HEK293 (cell line): ENCODE results near the gene AMZ2.

Experiments used
- CTCF ChIA-PET: fragments of 350-600 bp; formaldehyde crosslinking; extraction: SDS; loops from one replicate; lab custom pipeline; 2021; ENCODE audit warnings: antibody characterized with exemption; lab: Yijun Ruan, JAX
- POLR2A ChIA-PET: fragments of 300-600 bp; formaldehyde crosslinking; extraction: SDS; loops from one replicate; lab custom pipeline; 2020; ENCODE audit warnings: antibody characterized with exemption, inconsistent platforms; lab: Yijun Ruan, JAX
- H3K27ac ChIP-seq: fragments of 200-500 bp; sonication (Bioruptor generic); 2 replicates; pipeline ENCODE4 v1.5.1; 2014; ENCODE audit warnings: low read depth, low read length, control low read depth, inconsistent platforms; ENCODE audit errors: extremely low read depth
- H3K36me3 ChIP-seq, 2 experiments: fragments of 200-500 bp in 1 of 2; sonication (Bioruptor generic) in 1 of 2; 1 replicate in 1 of 2; 2 replicates in 1 of 2; pipeline ENCODE4 v1.5.1; 2014 to 2017; ENCODE audit warnings: inconsistent platforms in 2 of 2, low read length in 2 of 2; ENCODE audit not compliant: control insufficient read depth in 2 of 2, insufficient read depth in 1 of 2
- H3K4me1 ChIP-seq: fragments of 200-500 bp; sonication (Bioruptor generic); 2 replicates; pipeline ENCODE4 v1.5.1; 2014; ENCODE audit warnings: mild to moderate bottlenecking, low read length, inconsistent platforms; ENCODE audit not compliant: control insufficient read depth, insufficient read depth
- H3K4me3 ChIP-seq: 2 replicates; pipeline ENCODE4 v1.5.1; 2011; ENCODE audit warnings: low read depth, mild to moderate bottlenecking, control low read depth, low read length, moderate library complexity
- H3K9me3 ChIP-seq: fragments of 200-500 bp; sonication (Bioruptor generic); 2 replicates; pipeline ENCODE4 v1.5.1; 2014; ENCODE audit warnings: low read depth, low read length, inconsistent platforms; ENCODE audit not compliant: control insufficient read depth, insufficient read depth
- GLIS1 ChIP-seq: fragments of 450-650 bp; formaldehyde crosslinking; IDR thresholded peaks from 2 replicates; pipeline ENCODE4 v1.5.1; 2016; ENCODE audit warnings: missing biosample characterization, missing genetic modification characterization
- KLF1 ChIP-seq: fragments of 450-650 bp; formaldehyde crosslinking; IDR thresholded peaks from 2 replicates; pipeline ENCODE4 v1.5.1; 2016; ENCODE audit warnings: missing biosample characterization, missing genetic modification characterization
- OVOL3 ChIP-seq: fragments of 450-650 bp; formaldehyde crosslinking; IDR thresholded peaks from 2 replicates; pipeline ENCODE4 v1.5.1; 2016; ENCODE audit warnings: missing biosample characterization, missing genetic modification characterization
- ZBTB1 ChIP-seq: fragments of 450-650 bp; formaldehyde crosslinking; IDR thresholded peaks from 2 replicates; pipeline ENCODE4 v1.5.1; 2016; ENCODE audit warnings: missing biosample characterization, missing genetic modification characterization
- ZBTB20 ChIP-seq: fragments of 450-650 bp; formaldehyde crosslinking; IDR thresholded peaks from 2 replicates; pipeline ENCODE4 v1.5.1; 2016; ENCODE audit warnings: missing biosample characterization, missing genetic modification characterization
- ZBTB8A ChIP-seq: fragments of 450-650 bp; formaldehyde crosslinking; IDR thresholded peaks from 2 replicates; pipeline ENCODE4 v1.5.1; 2016; ENCODE audit warnings: missing biosample characterization, missing genetic modification characterization
- ZFHX2 ChIP-seq: fragments of 450-650 bp; formaldehyde crosslinking; conservative IDR thresholded peaks from 2 replicates; pipeline ENCODE4 v1.5.1; 2016; ENCODE audit warnings: missing biosample characterization, missing genetic modification characterization
- ZNF16 ChIP-seq: fragments of 450-650 bp; formaldehyde crosslinking; IDR thresholded peaks from 2 replicates; pipeline ENCODE4 v1.5.1; 2016; ENCODE audit warnings: low read depth, missing biosample characterization, missing genetic modification characterization
- ZNF19 ChIP-seq: fragments of 450-650 bp; formaldehyde crosslinking; IDR thresholded peaks from 2 replicates; pipeline ENCODE4; 2016; ENCODE audit warnings: missing biosample characterization, missing genetic modification characterization, low read depth
- ZNF426 ChIP-seq: fragments of 450-650 bp; formaldehyde crosslinking; IDR thresholded peaks from 2 replicates; pipeline ENCODE4 v1.5.1; 2017; ENCODE audit warnings: missing biosample characterization, missing genetic modification characterization, mild to moderate bottlenecking, inconsistent platforms, moderate library complexity
- ZNF514 ChIP-seq: fragments of 450-650 bp; formaldehyde crosslinking; IDR thresholded peaks from 2 replicates; pipeline ENCODE4 v1.5.1; 2016; ENCODE audit warnings: missing biosample characterization, missing genetic modification characterization
- ZNF530 ChIP-seq: fragments of 450-650 bp; formaldehyde crosslinking; IDR thresholded peaks from 2 replicates; pipeline ENCODE4 v1.5.1; 2016; ENCODE audit warnings: low read depth, missing biosample characterization, missing genetic modification characterization
- ZNF660 ChIP-seq: fragments of 450-650 bp; IDR thresholded peaks from 2 replicates; pipeline ENCODE4 v1.5.1; 2018; ENCODE audit warnings: missing biosample characterization, mild to moderate bottlenecking, missing genetic modification characterization
- ZNF664 ChIP-seq: fragments of 450-650 bp; formaldehyde crosslinking; IDR thresholded peaks from 2 replicates; pipeline ENCODE4 v1.5.1; 2016; ENCODE audit warnings: missing biosample characterization, missing genetic modification characterization
- ZSCAN30 ChIP-seq: fragments of 450-650 bp; IDR thresholded peaks from 2 replicates; pipeline ENCODE4 v1.5.1; 2018; ENCODE audit warnings: missing biosample characterization, mild to moderate bottlenecking, missing genetic modification characterization, moderate library complexity
- TF ChIP-seq, protein P1 (sequence below): fragments of 450-650 bp; formaldehyde crosslinking; IDR thresholded peaks from 2 replicates; pipeline ENCODE4 v1.5.1; 2016; ENCODE audit warnings: missing biosample characterization, missing genetic modification characterization, low read depth
- TF ChIP-seq, protein P2 (sequence below): fragments of 450-650 bp; formaldehyde crosslinking; IDR thresholded peaks from 2 replicates; pipeline ENCODE4 v1.5.1; 2016; ENCODE audit warnings: missing biosample characterization, missing genetic modification characterization
- TF ChIP-seq, protein P3 (sequence below): fragments of 450-650 bp; formaldehyde crosslinking; optimal IDR thresholded peaks from 2 replicates; pipeline ENCODE3; 2016; ENCODE audit warnings: missing biosample characterization, mild to moderate bottlenecking, missing genetic modification characterization
- TF ChIP-seq, protein P4 (sequence below): fragments of 450-650 bp; formaldehyde crosslinking; IDR thresholded peaks from 2 replicates; pipeline ENCODE4 v1.5.1; 2017; ENCODE audit warnings: missing biosample characterization, missing genetic modification characterization

Gene AMZ2

DNA sequence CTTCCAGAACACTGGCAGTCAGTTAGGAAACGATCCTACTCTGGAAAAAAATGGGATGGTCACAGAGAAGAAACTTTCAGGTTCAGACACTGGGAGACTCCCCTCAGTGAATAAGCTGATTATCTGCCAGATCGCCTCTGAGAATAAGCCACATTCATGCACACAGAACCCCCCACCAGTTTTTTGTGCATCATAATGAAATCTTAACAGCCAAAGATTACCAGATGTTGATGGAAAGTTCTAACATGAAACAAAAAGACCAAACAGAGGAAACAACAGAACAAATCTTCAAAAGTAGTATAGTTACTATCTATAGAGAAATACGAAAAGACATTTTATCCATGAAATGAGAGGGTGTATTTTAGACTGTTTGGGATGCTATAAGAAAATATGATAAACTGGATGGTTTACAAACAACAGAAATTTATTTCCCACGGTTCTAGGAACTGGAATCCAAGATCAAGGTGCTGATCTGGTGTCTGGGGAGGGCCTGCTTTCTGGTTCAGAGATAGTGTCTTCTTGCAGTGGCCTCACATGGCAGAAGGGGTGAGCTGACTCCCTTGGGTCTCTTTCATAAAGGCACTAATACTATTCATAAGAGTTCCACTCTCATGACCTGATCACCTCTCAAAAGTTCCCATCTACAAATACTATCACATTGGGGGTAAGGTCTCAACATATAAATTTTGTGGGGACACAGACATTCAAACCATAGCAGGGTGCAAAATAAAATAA is 8.0 kb upstream of the AMZ2 start:
- TF ChIP-seq ZNF426 (no peak), ZNF19 (tag by site-specific recombination) (no peak), OVOL3 (tag by site-specific recombination) (no peak), KLF1 (no peak), ZBTB1 (tag by site-specific recombination) (no peak), ZNF514 (tag by site-specific recombination) (no peak), ZBTB8A (tag by site-specific recombination) (no peak), ZFHX2 (tag by site-specific recombination) (no peak), ZNF530 (tag by site-specific recombination) (no peak), ZNF660 (tag by site-specific recombination) (no peak), ZNF664 (no peak), ZSCAN30 (tag by site-specific recombination) (no peak), ZNF16 (tag by site-specific recombination) (no peak), ZBTB20 (tag by site-specific recombination) (no peak)
- TF ChIP-seq, protein P1, sequence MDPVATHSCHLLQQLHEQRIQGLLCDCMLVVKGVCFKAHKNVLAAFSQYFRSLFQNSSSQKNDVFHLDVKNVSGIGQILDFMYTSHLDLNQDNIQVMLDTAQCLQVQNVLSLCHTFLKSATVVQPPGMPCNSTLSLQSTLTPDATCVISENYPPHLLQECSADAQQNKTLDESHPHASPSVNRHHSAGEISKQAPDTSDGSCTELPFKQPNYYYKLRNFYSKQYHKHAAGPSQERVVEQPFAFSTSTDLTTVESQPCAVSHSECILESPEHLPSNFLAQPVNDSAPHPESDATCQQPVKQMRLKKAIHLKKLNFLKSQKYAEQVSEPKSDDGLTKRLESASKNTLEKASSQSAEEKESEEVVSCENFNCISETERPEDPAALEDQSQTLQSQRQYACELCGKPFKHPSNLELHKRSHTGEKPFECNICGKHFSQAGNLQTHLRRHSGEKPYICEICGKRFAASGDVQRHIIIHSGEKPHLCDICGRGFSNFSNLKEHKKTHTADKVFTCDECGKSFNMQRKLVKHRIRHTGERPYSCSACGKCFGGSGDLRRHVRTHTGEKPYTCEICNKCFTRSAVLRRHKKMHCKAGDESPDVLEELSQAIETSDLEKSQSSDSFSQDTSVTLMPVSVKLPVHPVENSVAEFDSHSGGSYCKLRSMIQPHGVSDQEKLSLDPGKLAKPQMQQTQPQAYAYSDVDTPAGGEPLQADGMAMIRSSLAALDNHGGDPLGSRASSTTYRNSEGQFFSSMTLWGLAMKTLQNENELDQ, result no peak
- TF ChIP-seq, protein P2, sequence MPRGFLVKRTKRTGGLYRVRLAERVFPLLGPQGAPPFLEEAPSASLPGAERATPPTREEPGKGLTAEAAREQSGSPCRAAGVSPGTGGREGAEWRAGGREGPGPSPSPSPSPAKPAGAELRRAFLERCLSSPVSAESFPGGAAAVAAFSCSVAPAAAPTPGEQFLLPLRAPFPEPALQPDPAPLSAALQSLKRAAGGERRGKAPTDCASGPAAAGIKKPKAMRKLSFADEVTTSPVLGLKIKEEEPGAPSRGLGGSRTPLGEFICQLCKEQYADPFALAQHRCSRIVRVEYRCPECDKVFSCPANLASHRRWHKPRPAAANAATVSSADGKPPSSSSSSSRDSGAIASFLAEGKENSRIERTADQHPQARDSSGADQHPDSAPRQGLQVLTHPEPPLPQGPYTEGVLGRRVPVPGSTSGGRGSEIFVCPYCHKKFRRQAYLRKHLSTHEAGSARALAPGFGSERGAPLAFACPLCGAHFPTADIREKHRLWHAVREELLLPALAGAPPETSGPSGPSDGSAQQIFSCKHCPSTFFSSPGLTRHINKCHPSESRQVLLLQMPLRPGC (tag by site-specific recombination), result no peak
- TF ChIP-seq, protein P3, sequence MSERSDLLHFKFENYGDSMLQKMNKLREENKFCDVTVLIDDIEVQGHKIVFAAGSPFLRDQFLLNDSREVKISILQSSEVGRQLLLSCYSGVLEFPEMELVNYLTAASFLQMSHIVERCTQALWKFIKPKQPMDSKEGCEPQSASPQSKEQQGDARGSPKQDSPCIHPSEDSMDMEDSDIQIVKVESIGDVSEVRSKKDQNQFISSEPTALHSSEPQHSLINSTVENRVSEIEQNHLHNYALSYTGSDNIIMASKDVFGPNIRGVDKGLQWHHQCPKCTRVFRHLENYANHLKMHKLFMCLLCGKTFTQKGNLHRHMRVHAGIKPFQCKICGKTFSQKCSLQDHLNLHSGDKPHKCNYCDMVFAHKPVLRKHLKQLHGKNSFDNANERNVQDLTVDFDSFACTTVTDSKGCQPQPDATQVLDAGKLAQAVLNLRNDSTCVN (tag by site-specific recombination), result no peak
- TF ChIP-seq, all 188 proteins: peak for 0
- Histone ChIP-seq H3K9me3 (no peaks in the 10 kb centered on the region; the same call in none of the 2 replicates), H3K4me3 (no peak overlapping the region), H3K36me3 (no peaks in the 10 kb centered on the region), H3K27ac (no peak overlapping the region), H3K4me1 (no peaks in the 10 kb centered on the region)
- ChIA-PET POLR2A (no interaction called here), CTCF (interaction anchor here (1.1 kb wide), 1 partner anchor 39 kb away, joined by 4 read pairs; no protein-coding TSS in a partner anchor)

DNA sequence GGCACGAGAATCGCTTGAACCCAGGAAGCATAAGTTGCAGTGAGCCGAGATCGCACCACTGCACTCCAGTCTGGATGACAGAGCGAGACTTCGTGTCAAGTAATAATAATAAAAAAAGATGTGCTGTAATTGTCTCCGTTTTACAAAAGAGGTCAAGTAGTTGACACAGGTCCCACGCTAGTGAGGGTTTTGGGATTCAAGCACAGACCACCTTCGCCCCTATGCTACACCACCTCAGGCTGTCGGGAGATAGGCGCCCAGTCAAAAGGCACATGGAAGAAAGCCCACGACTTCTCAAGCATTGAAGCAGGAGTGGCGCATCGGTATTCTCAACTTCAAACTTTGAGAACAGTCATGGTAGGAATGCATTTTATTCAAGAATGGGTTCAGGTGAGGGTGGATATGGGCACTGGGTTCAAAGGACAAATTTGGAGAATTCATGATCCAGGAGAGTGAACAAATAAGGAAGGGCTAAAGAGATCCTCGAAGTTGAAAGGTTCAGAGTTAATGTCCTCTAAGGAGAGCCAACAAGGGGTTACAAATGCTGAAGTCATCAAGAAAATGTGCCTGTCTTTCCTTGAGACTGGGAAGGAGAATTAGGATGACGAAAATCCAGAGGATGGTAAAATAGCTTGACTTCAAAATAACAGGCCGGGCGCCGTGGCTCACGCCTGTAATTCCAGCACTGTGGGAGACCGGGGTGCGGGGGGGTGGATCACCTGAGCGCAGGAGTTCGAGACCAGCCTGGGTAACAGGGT is 1.4 kb upstream of the AMZ2 start:
- CTCF ChIA-PET, result interaction anchor here (0.6 kb wide), 1 partner anchor 70 kb away, joined by 3 read pairs; no protein-coding TSS in a partner anchor
- TF ChIP-seq, protein P4, sequence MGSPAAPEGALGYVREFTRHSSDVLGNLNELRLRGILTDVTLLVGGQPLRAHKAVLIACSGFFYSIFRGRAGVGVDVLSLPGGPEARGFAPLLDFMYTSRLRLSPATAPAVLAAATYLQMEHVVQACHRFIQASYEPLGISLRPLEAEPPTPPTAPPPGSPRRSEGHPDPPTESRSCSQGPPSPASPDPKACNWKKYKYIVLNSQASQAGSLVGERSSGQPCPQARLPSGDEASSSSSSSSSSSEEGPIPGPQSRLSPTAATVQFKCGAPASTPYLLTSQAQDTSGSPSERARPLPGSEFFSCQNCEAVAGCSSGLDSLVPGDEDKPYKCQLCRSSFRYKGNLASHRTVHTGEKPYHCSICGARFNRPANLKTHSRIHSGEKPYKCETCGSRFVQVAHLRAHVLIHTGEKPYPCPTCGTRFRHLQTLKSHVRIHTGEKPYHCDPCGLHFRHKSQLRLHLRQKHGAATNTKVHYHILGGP (tag by site-specific recombination), result no peak
- TF ChIP-seq GLIS1 (tag by site-specific recombination), result 0 out of 2 replicates have a peak, but pooled peaks have one; percentile 10
- POLR2A ChIA-PET, result interaction anchor here (0.6 to 2.5 kb wide), 8 partner anchors 9 to 252 kb away, joined by 3 to 32 read pairs (median 10); partner anchors contain the start of genes ARSG, SLC16A6 and WIPI1
- Histone ChIP-seq H3K9me3 (no peaks in the 10 kb centered on the region), H3K4me3 (no peak overlapping the region), H3K36me3 (peaks cover 9 to 23% of the 10 kb centered on the region in 2 experiments), H3K4me1 (peaks cover 5% of the 10 kb centered on the region), H3K27ac (no peak overlapping the region)
